Thymus (tissue), 11 donors: Measurements from ENCODE around the gene ASMT. TPM values are rescaled to one million over a fixed set of nuclear protein-coding genes. Genes with fewer than 3 reads are reported as not detected.
"Not testable (repeated sequence)": the region's sequence is repeated elsewhere in the genome, so short reads cannot be mapped to it uniquely, and the experiment has no call there.

Experiments used
- DNase-seq, 9 donors: peaks; one replicate each; pipeline ENCODE4 v3.0.0-alpha.2; 2013; ENCODE audit warnings: low spot score in 9 of 9, low read depth in 6 of 9, missing footprints in 1 of 9
- H3K27ac ChIP-seq, 2 donors: one replicate each; pipeline ENCODE4 v1.5.1; 2013; ENCODE audit warnings: control low read depth in 1 of 2, low read depth in 1 of 2, low read length in 1 of 2, mild to moderate bottlenecking in 1 of 2, moderate library complexity in 1 of 2
- H3K27me3 ChIP-seq, 2 donors: one replicate each; pipeline ENCODE4 v1.5.1; 2013; ENCODE audit warnings: low read length in 1 of 2; ENCODE audit not compliant: control insufficient read depth in 2 of 2, insufficient read depth in 1 of 2
- H3K36me3 ChIP-seq, 2 donors: one replicate each; pipeline ENCODE4 v1.5.1; 2013; ENCODE audit warnings: low read length in 1 of 2, mild to moderate bottlenecking in 1 of 2, moderate library complexity in 1 of 2; ENCODE audit not compliant: control insufficient read depth in 2 of 2, insufficient read depth in 2 of 2
- H3K4me1 ChIP-seq, 2 donors: one replicate each; pipeline ENCODE4 v1.5.1; 2013; ENCODE audit warnings: low read length in 2 of 2; ENCODE audit not compliant: control insufficient read depth in 2 of 2, insufficient read depth in 2 of 2
- H3K4me3 ChIP-seq, 2 donors: one replicate each; pipeline ENCODE4 v1.5.1; 2013; ENCODE audit warnings: low read length in 2 of 2, control low read depth in 1 of 2, mild to moderate bottlenecking in 1 of 2
- H3K9me3 ChIP-seq, 2 donors: one replicate each; pipeline ENCODE4 v1.5.1; 2013; ENCODE audit warnings: low read length in 1 of 2, mild to moderate bottlenecking in 1 of 2; ENCODE audit not compliant: control insufficient read depth in 2 of 2, insufficient read depth in 1 of 2
- WGBS: extraction: QIAGEN DNeasy Blood & Tissue Kit; methylation state at CpG from one replicate; pipeline ENCODE4 v1.1.7; 2013; 5-methylcytosine and 5-hydroxymethylcytosine counted together
- polyA plus RNA-seq: library from polyadenylated mRNA; stranded (reverse); fragments of 200-250 nt; gene quantifications from one replicate; pipeline ENCODE4 v1.2.3, GENCODE V29; 2013
- total RNA-seq: library from RNA; stranded (reverse); fragments of 120-200 nt; gene quantifications from one replicate; pipeline ENCODE4 v1.2.4, GENCODE V29; 2013
- donor health status: healthy.

The ASMT gene
- total and polyA plus RNA-seq, 2 donors = 0.05 to 0.46 TPM

DNA sequence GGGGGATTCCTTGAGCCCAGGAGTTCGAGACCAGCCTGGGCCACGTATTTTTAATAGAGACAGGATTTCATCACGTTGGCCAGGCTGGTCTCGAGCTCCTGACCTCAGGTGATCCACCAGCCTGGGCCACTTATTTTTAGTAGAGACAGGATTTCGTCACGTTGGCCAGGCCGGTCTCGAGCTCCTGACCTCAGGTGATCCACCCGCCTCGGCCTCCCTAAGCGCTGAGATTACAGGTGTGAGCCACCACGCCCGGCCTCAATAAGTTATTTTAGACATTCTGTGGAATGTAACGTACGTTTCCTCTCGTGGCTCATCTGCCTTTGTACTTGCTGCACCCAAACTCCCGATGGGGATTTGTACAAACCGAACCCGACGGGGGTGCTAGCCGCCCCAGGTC, 8.8 kb downstream of the ASMT start:
- Histone ChIP-seq H3K36me3 (no peaks in the 10 kb centered on the region), H3K4me3 (no peak overlapping the region), H3K4me1 (no peaks in the 10 kb centered on the region), H3K27ac (no peak overlapping the region), H3K9me3 (no peaks in the 10 kb centered on the region), H3K27me3 (no peaks in the 10 kb centered on the region)
- 84% methylated on average over 21 of the region's 21 CpGs for WGBS
- no peak for DNase-seq

DNA sequence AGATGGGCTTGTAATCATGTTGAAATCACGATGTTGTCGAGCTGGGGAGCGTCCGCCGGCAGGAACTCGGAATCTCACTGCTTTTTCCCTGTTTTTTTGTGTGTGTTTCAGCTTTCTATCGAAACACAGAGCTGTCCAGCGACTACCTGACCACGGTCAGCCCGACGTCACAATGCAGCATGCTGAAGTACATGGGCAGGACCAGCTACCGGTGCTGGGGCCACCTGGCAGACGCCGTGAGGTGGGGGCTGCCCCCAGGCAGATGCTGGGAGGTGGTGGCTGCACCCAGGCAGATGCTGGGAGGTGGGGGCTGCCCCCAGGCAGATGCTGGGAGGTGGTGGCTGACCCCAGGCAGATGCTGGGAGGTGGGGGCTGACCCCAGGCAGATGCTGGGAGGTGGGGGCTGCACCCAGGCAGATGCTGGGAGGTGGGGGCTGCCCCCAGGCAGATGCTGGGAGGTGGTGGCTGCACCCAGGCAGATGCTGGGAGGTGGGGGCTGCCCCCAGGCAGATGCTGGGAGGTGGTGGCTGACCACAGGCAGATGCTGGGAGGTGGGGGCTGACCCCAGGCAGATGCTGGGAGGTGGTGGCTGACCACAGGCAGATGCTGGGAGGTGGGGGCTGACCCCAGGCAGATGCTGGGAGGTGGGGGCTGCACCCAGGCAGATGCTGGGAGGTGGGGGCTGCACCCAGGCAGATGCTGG, 9.4 kb downstream of the ASMT start:
- H3K4me3 ChIP-seq, H3K27ac ChIP-seq, H3K36me3 ChIP-seq, H3K4me1 ChIP-seq, H3K9me3 ChIP-seq, DNase-seq, H3K27me3 ChIP-seq: not testable (repeated sequence)
- WGBS = 96% methylated on average over 14 of the region's 14 CpGs

DNA sequence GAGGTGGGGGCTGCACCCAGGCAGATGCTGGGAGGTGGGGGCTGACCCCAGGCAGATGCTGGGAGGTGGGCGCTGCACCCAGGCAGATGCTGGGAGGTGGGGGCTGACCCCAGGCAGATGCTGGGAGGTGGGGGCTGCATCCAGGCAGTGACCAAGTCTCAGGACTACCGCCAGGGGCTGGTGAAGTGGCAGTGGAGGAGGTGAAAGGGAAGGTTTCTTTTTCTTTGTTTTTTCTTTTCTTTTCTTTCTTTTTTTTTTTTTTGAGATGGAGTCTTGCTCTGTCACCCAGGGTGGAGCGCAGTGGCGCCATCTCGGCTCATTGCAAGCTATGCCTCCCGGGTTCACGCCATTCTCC, 10.0 kb downstream of the ASMT start:
- H3K9me3 ChIP-seq, H3K4me3 ChIP-seq, H3K27me3 ChIP-seq, H3K27ac ChIP-seq, H3K4me1 ChIP-seq, H3K36me3 ChIP-seq, DNase-seq: not testable (repeated sequence)
- 86% methylated on average over 7 of the region's 7 CpGs for WGBS

DNA sequence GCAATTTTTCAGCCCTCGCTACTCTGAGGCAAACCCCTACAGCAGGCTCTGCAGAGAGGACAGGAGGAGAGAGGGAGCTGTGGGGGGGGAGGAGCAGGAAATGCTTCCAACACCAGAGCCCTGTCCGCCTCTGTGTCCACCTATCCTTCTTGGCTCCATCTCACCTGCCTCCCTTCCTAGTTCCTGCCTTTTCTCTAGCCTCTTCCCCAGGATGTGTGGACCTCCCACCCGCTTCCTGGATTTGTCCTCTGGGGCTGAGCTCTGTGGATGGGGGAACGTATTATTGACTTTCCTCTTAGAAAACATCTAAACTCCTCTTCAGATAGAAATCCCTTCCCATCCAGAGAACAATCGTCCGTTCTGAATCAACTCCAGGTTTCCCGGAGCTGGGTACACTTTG, 14.4 kb downstream of the ASMT start:
- no peak for DNase-seq
- H3K4me3 ChIP-seq = no peak overlapping the region
- H3K4me1 ChIP-seq = no peaks in the 10 kb centered on the region
- no peaks in the 10 kb centered on the region for H3K36me3 ChIP-seq
- 79% methylated on average over 7 of the region's 7 CpGs for WGBS
- H3K27me3 ChIP-seq = no peaks in the 10 kb centered on the region
- no peaks in the 10 kb centered on the region for H3K9me3 ChIP-seq
- H3K27ac ChIP-seq = no peak overlapping the region

DNA sequence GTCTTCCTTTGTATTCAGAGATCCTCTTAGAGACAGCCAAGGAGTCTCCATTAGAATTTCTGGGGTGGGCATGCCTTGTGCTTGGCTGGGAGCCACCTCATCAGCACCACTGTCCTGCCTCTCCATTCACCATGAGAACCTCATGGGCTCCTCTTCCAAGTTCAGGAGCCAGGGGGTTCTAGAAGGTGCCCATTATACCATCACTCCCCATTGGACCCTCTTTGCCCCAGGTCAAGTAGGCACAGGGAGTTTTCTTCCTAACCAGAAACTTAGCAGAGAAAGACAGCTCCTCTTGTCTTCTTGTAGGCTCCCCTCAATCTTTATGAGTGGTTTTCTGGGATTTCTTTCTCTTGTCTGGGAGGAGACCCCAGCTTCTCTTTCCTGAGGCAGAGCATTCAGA, 31.1 kb downstream of the ASMT start:
- no peak overlapping the region for H3K27ac ChIP-seq
- H3K4me1 ChIP-seq = no peaks in the 10 kb centered on the region
- peaks cover 2 to 7% of the 10 kb centered on the region in 2 donors for H3K9me3 ChIP-seq
- DNase-seq = no peak
- H3K36me3 ChIP-seq = no peaks in the 10 kb centered on the region
- no peak overlapping the region for H3K4me3 ChIP-seq
- H3K27me3 ChIP-seq = no peaks in the 10 kb centered on the region

DNA sequence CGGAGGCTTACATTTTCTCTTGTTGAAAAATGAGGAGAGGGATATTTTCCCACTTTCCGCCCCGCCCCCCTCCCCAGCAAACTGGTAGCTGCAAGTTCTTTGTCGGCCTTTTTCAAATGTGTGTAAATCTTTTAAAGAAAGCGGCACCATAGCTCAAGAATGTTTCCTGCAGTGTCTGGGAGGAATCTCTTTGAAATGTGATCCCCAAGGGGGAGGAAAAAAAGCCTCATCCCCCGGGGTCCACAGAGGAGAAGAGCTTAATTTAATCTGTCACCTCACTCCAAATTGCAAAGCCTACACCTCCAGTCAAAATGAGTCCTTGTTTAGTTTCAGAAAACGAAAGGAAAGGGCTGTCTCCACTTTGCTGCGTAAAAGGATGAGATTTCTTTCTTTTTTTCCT, 34.8 kb downstream of the ASMT start:
- H3K36me3 ChIP-seq = no peaks in the 10 kb centered on the region
- H3K4me1 ChIP-seq = no peaks in the 10 kb centered on the region
- no peaks in the 10 kb centered on the region for H3K27me3 ChIP-seq
- H3K27ac ChIP-seq = no peak overlapping the region
- peaks cover 2 to 7% of the 10 kb centered on the region in 2 donors for H3K9me3 ChIP-seq
- 70% methylated on average over 8 of the region's 8 CpGs for WGBS
- DNase-seq = no peak
- H3K4me3 ChIP-seq = no peak overlapping the region

DNA sequence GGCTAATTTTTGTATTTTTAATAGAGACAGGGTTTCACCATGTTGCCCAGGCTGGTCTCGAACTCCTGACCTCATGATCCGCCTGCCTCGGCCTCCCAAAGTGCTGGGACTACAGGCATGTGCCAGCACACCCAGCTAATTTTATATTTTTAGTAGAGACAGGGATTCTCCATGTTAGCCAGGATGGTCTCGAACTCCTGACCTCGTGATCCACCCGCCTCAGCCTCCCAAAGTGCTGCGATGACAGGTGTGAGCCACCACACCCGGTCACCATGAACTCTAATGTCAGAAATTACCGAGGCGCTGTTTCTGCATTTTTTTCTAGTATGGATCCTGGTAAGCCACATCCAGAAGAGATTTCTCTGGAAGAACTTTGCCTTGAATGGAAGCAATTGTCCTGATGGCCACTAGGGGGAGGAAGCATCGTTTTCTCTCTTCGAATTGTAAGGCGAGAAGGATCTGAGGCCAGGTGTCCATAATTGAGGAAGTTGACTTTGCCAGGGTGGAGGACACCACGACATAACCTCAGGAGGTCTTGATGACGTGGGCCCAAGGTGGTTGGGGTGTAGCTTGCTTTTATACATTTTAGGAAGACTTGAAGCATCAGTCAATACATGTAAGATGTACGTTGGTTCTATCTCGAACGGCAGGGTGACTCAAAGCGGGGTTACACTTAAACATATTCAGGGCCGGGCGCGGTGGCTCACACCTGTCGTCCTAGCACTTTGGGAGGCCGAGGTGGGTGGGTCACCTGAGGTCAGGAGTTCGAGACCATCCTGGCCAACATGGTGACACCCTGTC, 37.4 kb downstream of the ASMT start:
- H3K9me3 ChIP-seq = not testable (repeated sequence)

DNA sequence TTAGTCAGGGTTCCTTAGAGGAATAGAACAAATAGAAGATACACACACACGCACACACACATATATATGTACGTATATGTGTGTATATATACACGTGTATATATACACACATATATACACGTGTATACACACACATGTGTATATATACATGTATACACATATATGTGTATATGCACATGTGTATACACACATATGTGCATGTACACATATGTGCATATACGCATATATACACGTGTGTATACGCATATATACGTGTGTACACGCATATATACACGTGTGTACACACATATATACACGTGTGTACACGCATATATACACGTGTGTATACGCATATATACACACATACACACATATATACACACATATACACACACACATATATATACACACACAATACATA, 41.5 kb downstream of the ASMT start:
- H3K27ac ChIP-seq = no peak overlapping the region
- peaks cover 2 to 14% of the 10 kb centered on the region in 2 donors for H3K4me1 ChIP-seq
- no peak for DNase-seq

More for the DNA sequence above, 37.4 kb downstream of the ASMT start:
- H3K27ac ChIP-seq, H3K27me3 ChIP-seq, H3K4me1 ChIP-seq, H3K36me3 ChIP-seq, H3K4me3 ChIP-seq: not testable (repeated sequence)
- DNase-seq = peak in 5 of 9 donors; percentile 7 to 52 (median 23)
- 67% methylated on average over 25 of the region's 25 CpGs for WGBS

DNA sequence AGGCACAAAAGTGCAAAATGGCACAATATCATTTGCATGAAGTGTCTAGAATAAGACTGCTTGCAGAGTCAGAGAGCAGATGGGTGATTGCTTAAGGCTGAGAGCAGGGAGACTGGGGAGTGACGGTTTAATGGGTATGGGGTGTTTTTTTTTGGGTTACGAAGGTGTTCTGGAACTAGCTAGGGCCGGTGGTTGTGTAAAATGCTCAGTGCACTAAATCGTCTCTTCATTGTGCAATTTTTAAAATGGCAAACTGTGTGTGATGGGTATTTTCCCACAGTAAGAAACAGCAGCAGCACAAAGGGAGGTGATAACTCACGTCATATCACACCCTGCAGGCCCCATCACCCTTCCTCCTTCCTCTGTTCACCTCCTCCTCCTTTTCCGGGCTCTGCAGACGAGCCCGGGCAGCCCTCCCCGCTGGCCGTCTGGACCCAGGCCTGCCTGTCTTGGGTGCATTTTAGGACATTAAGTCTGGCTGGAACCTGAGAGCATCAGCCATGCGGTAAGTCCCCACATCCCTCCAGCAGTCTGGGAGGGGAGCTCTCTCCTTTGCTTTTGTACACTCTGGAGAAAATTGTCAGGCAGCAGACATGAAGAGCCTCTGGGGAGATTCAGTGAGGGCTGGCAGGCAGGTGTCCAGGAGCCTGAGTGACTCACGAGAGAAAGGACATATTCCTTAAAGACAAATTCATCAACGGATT, 42.7 kb downstream of the ASMT start:
- 13% methylated on average over 13 of the region's 13 CpGs for WGBS
- peaks cover 2 to 14% of the 10 kb centered on the region in 2 donors for H3K4me1 ChIP-seq
- peak in 7 of 9 donors; percentile 23 to 66 (median 50) for DNase-seq
- H3K4me3 ChIP-seq = peak overlapping the region; percentile 37 to 45
- peak overlapping the region; percentile 77 to 81 for H3K27ac ChIP-seq
- no peaks in the 10 kb centered on the region for H3K36me3 ChIP-seq
- H3K27me3 ChIP-seq = no peaks in the 10 kb centered on the region
- peaks cover 0 to 9% of the 10 kb centered on the region in 2 donors for H3K9me3 ChIP-seq

More for the DNA sequence above, 41.5 kb downstream of the ASMT start:
- no peaks in the 10 kb centered on the region for H3K27me3 ChIP-seq
- peaks cover 0 to 9% of the 10 kb centered on the region in 2 donors for H3K9me3 ChIP-seq
- no peak overlapping the region for H3K4me3 ChIP-seq
- no peaks in the 10 kb centered on the region for H3K36me3 ChIP-seq
- 64% methylated on average over 14 of the region's 14 CpGs for WGBS
